M059J (cell line): ENCODE data around the gene DLX3. TPM values are rescaled to one million over a fixed set of nuclear protein-coding genes. Genes with fewer than 3 reads are reported as not detected.
A peak's percentile ranks its signal among the peaks of the same experiment; 100 is the strongest.

Experiments used
- DNase-seq: peaks from one replicate; pipeline ENCODE4 v3.0.0-alpha.2; 2012; ENCODE audit warnings: low read depth
- total RNA-seq: library from RNA; depleted of rRNA; stranded (reverse); fragments of >200 nt; shearing (Covaris generic); gene quantifications from 2 replicates; pipeline ENCODE4 v1.2.3, GENCODE V29; 2014

The DLX3 gene
- total RNA-seq, 1 experiment from 2014 or later = 0.96 TPM

GRCh38 chr17:49992191-49992932, 2.7 kb downstream of the DLX3 start:
- DNase-seq = no peak

- no peak for DNase-seq
Measured at GRCh38 chr17:49991409-49991808, 3.6 kb downstream of the DLX3 start.

GRCh38 chr17:49990921-49991320, 4.1 kb downstream of the DLX3 start:
- no peak for DNase-seq

GRCh38 chr17:49990331-49990730, 4.7 kb downstream of the DLX3 start:
- no peak for DNase-seq

GRCh38 chr17:49989518-49989880, 5.5 kb downstream of the DLX3 start:
- DNase-seq = no peak

GRCh38 chr17:49987681-49988441, 7.2 kb downstream of the DLX3 start:
- DNase-seq = peak; percentile 86

GRCh38 chr17:49987290-49987585, 7.8 kb downstream of the DLX3 start:
- peak; percentile 28 for DNase-seq

GRCh38 chr17:49986396-49987289, 8.4 kb downstream of the DLX3 start:
- DNase-seq = no peak

GRCh38 chr17:49985310-49985990, 9.6 kb downstream of the DLX3 start:
- no peak for DNase-seq

GRCh38 chr17:49984776-49985175, 10.2 kb downstream of the DLX3 start:
- no peak for DNase-seq

- DNase-seq = no peak
Measured at GRCh38 chr17:49984283-49984682, 10.7 kb downstream of the DLX3 start.

GRCh38 chr17:49980703-49981197, 14.3 kb downstream of the DLX3 start:
- no peak for DNase-seq

GRCh38 chr17:49979748-49980479, 15.1 kb downstream of the DLX3 start:
- DNase-seq = no peak

GRCh38 chr17:49978501-49978900, 16.5 kb downstream of the DLX3 start:
- no peak for DNase-seq

- DNase-seq = no peak
Measured at GRCh38 chr17:49977463-49978389, 17.3 kb downstream of the DLX3 start.

GRCh38 chr17:49976828-49977202, 18.2 kb downstream of the DLX3 start:
- DNase-seq = no peak

- peak; percentile 88 for DNase-seq
Measured at GRCh38 chr17:49976163-49976827, 18.7 kb downstream of the DLX3 start.

- DNase-seq = no peak
Measured at GRCh38 chr17:49975531-49975930, 19.5 kb downstream of the DLX3 start.

- DNase-seq = no peak
Measured at GRCh38 chr17:49973271-49973615, 21.8 kb downstream of the DLX3 start.
